ENCODE data around the gene LRBA. TPM values are rescaled to one million over a fixed set of nuclear protein-coding genes. Genes with fewer than 3 reads are reported as not detected.

The LRBA gene
- total RNA-seq, 1 experiment from 2014 or later, result 55.3 TPM

DNA sequence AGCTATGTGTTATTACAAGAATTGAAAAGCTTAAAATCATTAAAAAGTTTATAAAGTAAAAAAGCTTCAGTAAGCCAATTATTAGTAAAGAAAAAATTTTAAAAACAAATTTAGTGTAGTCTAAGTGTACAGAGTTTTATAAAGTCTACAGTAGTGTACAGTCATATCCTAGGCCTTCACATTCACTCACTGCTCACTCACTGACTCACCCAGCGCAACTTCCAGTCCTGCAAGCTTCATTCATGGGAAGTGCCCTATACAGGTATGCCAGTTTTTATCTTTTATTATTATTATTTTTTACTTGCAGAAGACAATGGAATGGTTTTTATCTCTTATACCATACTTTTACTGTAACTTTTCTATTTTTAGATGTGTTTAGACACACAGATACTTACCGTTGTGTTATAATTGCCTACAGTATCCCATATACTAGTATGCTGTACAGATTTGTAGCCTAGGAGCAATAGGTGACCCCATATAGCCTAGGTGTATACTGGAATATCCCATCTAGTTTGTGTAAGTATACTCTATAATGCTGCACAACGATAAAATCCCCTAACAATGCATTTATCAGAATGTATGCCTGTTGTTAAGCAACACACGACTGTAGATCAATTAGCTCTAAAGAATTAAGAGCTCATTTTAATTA lies 706.1 kb downstream of the LRBA start:
- Mint-ChIP-seq H3K27me3 (ENCODE audit: low read depth) (no peaks in the 10 kb centered on the region), H3K4me3 (no peak overlapping the region), H3K27ac (no peak overlapping the region), H3K36me3 (ENCODE audit: insufficient read depth in 1 of 3, low read depth in 3 of 3) (no peaks in the 10 kb centered on the region), H3K9me3 (no peaks in the 10 kb centered on the region), H3K4me1 (peaks cover 0 to 6% of the 10 kb centered on the region in 2 experiments; a peak in 3 of 4 replicates)
- no peak overlapping the region for H2BK5ac ChIP-seq (ENCODE audit: insufficient read length, low read length)
- no peak overlapping the region for H2AK5ac ChIP-seq (ENCODE audit: insufficient read length, low read length)
- H3K18ac ChIP-seq (ENCODE audit: insufficient read length, low read depth, low read length), result no peak overlapping the region
- no CpG with 5 or more reads among the region's 4 CpGs for WGBS (ENCODE audit: extremely low coverage, insufficient read length, low lambda C conversion rate)
- no peak overlapping the region for H2BK12ac ChIP-seq (ENCODE audit: insufficient read length, low read depth, low read length)
- H2AFZ ChIP-seq (ENCODE audit: low read length), result no peak overlapping the region
- H4K8ac ChIP-seq (replicated peaks; ENCODE audit: insufficient read length, low read depth, low read length), result no peak overlapping the region
- H3K4ac ChIP-seq (ENCODE audit: low read depth, low read length), result no peak overlapping the region
- H3K4me2 ChIP-seq (ENCODE audit: insufficient read depth, insufficient read length, low read length), result no peak overlapping the region
- no peaks in the 10 kb centered on the region for H4K20me1 ChIP-seq (ENCODE audit: control insufficient read depth, insufficient read depth, insufficient read length)
- H3T11ph ChIP-seq (ENCODE audit: low read length), result no peak overlapping the region
- no peak for DNase-seq
- H3K4me1 ChIP-seq (ENCODE audit: insufficient read depth, low read length), result no peaks in the 10 kb centered on the region
- no peak overlapping the region for H3K56ac ChIP-seq (ENCODE audit: insufficient read length, low read depth, low read length)
- TF ChIP-seq CTCF (conservative IDR thresholded peaks at IDR 0.05), result no peak
- no peaks in the 10 kb centered on the region for H3K79me1 ChIP-seq (ENCODE audit: insufficient read depth, low read depth, low read length, poor library complexity, severe bottlenecking)
- H3K9ac ChIP-seq (ENCODE audit: extremely low read depth, insufficient read length, low read length), result no peak overlapping the region
- H2BK20ac ChIP-seq (ENCODE audit: low read depth, low read length, poor library complexity, severe bottlenecking), result no peak overlapping the region
- no peak overlapping the region for H2BK120ac ChIP-seq (ENCODE audit: low read depth, low read length, poor library complexity, severe bottlenecking)
- H3K14ac ChIP-seq (ENCODE audit: insufficient read depth, low read length), result no peak overlapping the region
- no peaks in the 10 kb centered on the region for H3K23me2 ChIP-seq (ENCODE audit: insufficient read length, low read depth, low read length, poor library complexity, severe bottlenecking)
- no peak overlapping the region for H3K27ac ChIP-seq (ENCODE audit: insufficient read length, low read depth, low read length)
- H4K5ac ChIP-seq (ENCODE audit: insufficient read length, low read depth, low read length), result no peak overlapping the region
- H3K23ac ChIP-seq (ENCODE audit: insufficient read length, low read depth, low read length), result no peak overlapping the region
- H3K27me3 ChIP-seq (ENCODE audit: insufficient read depth, low read length), result no peaks in the 10 kb centered on the region
- no peak overlapping the region for H4K91ac ChIP-seq (ENCODE audit: insufficient read length, low read depth, low read length)
- no peak overlapping the region for H2BK15ac ChIP-seq (ENCODE audit: low read depth, low read length)
- no peaks in the 10 kb centered on the region for H3K79me2 ChIP-seq (ENCODE audit: insufficient read depth, low read length)
- H3K9me3 ChIP-seq (ENCODE audit: control insufficient read depth, low read depth, low read length), result no peaks in the 10 kb centered on the region
